PC-3 (cell line): ENCODE measurements around the gene MEPE. TPM values are rescaled to one million over a fixed set of nuclear protein-coding genes. Genes with fewer than 3 reads are reported as not detected.

Experiments used
- ATAC-seq: fragments of 200-7000 bp; cut with Tn5 transposase; 2 replicates; pipeline ENCODE4 v1.9.1; 2020; ENCODE audit warnings: mild to moderate bottlenecking, moderate library complexity
- BruUV-seq: library from RNA; stranded (reverse); fragments of 400-500 nt; replicated peaks from 2 replicates; lab custom pipeline; 2021; lab: Mats Ljungman, UMichigan
- CTCF ChIA-PET: fragments of 300-600 bp; sonication (Branson Sonifier 250); formaldehyde crosslinking; loops from one replicate; lab custom pipeline; 2022; ENCODE audit warnings: antibody characterized with exemption; lab: Charles Lee
- POLR2A ChIA-PET: fragments of 300-600 bp; sonication (Branson Sonifier 250); formaldehyde crosslinking; loops from one replicate; lab custom pipeline; 2022; ENCODE audit warnings: antibody characterized with exemption; ENCODE audit not compliant: unreplicated experiment; lab: Charles Lee
- DNase-seq: peaks from one replicate; pipeline ENCODE4 v3.0.0-alpha.2; 2015
- H2AFZ ChIP-seq: fragments of 300-600 bp; sonication (generic); 2 replicates; pipeline ENCODE4 v1.6.0; 2016; ENCODE audit warnings: antibody characterized with exemption, low read length
- H3F3A ChIP-seq: fragments of 300-600 bp; sonication (generic); one replicate; pipeline ENCODE4 v1.6.0; 2017; ENCODE audit warnings: antibody characterized with exemption, low read length, control low read depth, mild to moderate bottlenecking; ENCODE audit not compliant: unreplicated experiment
- H3K27ac ChIP-seq: fragments of 300-600 bp; sonication (generic); 2 replicates; pipeline ENCODE4 v1.5.1; 2016; ENCODE audit warnings: mild to moderate bottlenecking, low read length
- H3K27me3 ChIP-seq: fragments of 300-600 bp; sonication (generic); 2 replicates; pipeline ENCODE4 v1.6.1; 2016; ENCODE audit warnings: low read length, mixed read lengths
- H3K36me3 ChIP-seq: fragments of 300-600 bp; sonication (generic); 2 replicates; pipeline ENCODE4 v1.6.1; 2016; ENCODE audit warnings: low read depth, mixed run types, low read length, mixed read lengths
- H3K4me1 ChIP-seq: fragments of 300-600 bp; sonication (generic); 2 replicates; pipeline ENCODE4 v1.5.1; 2016; ENCODE audit warnings: low read length; ENCODE audit not compliant: insufficient read depth
- H3K4me2 ChIP-seq: fragments of 300-600 bp; sonication (generic); 2 replicates; pipeline ENCODE4 v1.6.0; 2016; ENCODE audit warnings: low read length
- H3K4me3 ChIP-seq: fragments of 300-600 bp; sonication (generic); 2 replicates; pipeline ENCODE4 v1.5.1; 2016; ENCODE audit warnings: mild to moderate bottlenecking, low read length, mixed read lengths
- H3K79me2 ChIP-seq: fragments of 300-600 bp; sonication (generic); 2 replicates; pipeline ENCODE4 v1.6.1; 2017; ENCODE audit warnings: low read length, mixed read lengths
- H3K9ac ChIP-seq: fragments of 300-600 bp; sonication (generic); 2 replicates; pipeline ENCODE4 v1.6.0; 2016; ENCODE audit warnings: mild to moderate bottlenecking, low read length
- H3K9me2 ChIP-seq: fragments of 300-600 bp; sonication (generic); replicated peaks from 2 replicates; pipeline ENCODE4 v1.6.1; 2016; ENCODE audit warnings: mixed run types, low read length, mixed read lengths
- H3K9me3 ChIP-seq: fragments of 300-600 bp; sonication (generic); 2 replicates; pipeline ENCODE4 v1.6.1; 2016; ENCODE audit warnings: low read length, mixed read lengths
- H4K20me1 ChIP-seq: fragments of 300-600 bp; sonication (generic); 2 replicates; pipeline ENCODE4 v1.6.1; 2016; ENCODE audit warnings: low read length, mixed read lengths
- CTCF ChIP-seq: fragments of 300-600 bp; sonication (generic); conservative IDR thresholded peaks from 2 replicates; pipeline ENCODE4 v1.5.1; 2017; ENCODE audit warnings: antibody characterized with exemption, low read depth, mild to moderate bottlenecking, low read length
- EZH2 ChIP-seq: fragments of 300-600 bp; sonication (generic); IDR thresholded peaks from one replicate; pipeline ENCODE4 v1.6.1; 2017; ENCODE audit warnings: antibody characterized with exemption, mild to moderate bottlenecking, low read length; ENCODE audit not compliant: unreplicated experiment
- EZH2phosphoT487 ChIP-seq: fragments of 300-600 bp; sonication (generic); IDR thresholded peaks from 2 replicates; pipeline ENCODE4 v1.6.1; 2018; ENCODE audit warnings: mild to moderate bottlenecking, antibody characterized with exemption, low read length, borderline replicate concordance
- intact Hi-C: fragments of 100-400 bp; cut with micrococcal nuclease; formaldehyde crosslinking; loops from 2 replicates; pipeline ENCODE4 v1.9.0; 2023
- total RNA-seq: library from RNA; depleted of rRNA; stranded (reverse); fragments of >200 nt; gene quantifications from 2 replicates; pipeline ENCODE4 v1.2.3, GENCODE V29; 2014

Gene MEPE
- total RNA-seq, 1 experiment from 2014 or later, result not detected

GRCh38 chr4:87785731-87786509 lies 46.8 kb upstream of the MEPE start:
- Histone ChIP-seq H3K36me3 (no peaks in the 10 kb centered on the region), H3F3A (no peaks in the 10 kb centered on the region), H3K9ac (no peak overlapping the region), H2AFZ (no peak overlapping the region), H3K79me2 (no peaks in the 10 kb centered on the region), H3K27ac (no peak overlapping the region), H4K20me1 (no peaks in the 10 kb centered on the region), H3K4me2 (no peak overlapping the region), H3K27me3 (no peaks in the 10 kb centered on the region; the same call in 1 of the 2 replicates), H3K9me2 (no peaks in the 10 kb centered on the region), H3K4me1 (no peaks in the 10 kb centered on the region), H3K4me3 (no peak overlapping the region), H3K9me3 (no peaks in the 10 kb centered on the region)
- BruUV-seq, result no TSS peak
- DNase-seq, result no peak
- TF ChIP-seq EZH2phosphoT487, result no peak
- CTCF ChIA-PET, result no interaction called here
- intact Hi-C loops, result no loop called here
- POLR2A ChIA-PET, result no interaction called here
- no peak for ATAC-seq

GRCh38 chr4:87799301-87800113 lies 33.3 kb upstream of the MEPE start, which contains the start of gene IBSP:
Gene IBSP, plus strand, starts transcription at chr4:87799554. Its CDS starts 2,808 bp downstream, at chr4:87802362.
- Histone ChIP-seq H3K9me2 (no peaks in the 10 kb centered on the region), H3K4me3 (no peak within 1 kb of the TSS), H3K27me3 (no peaks in the 10 kb centered on the region), H3K4me1 (no peaks in the 10 kb centered on the region), H3K9ac (no peak within 1 kb of the TSS), H3F3A (no peaks in the 10 kb centered on the region), H3K36me3 (no peaks in the 10 kb centered on the region), H3K27ac (no peak within 1 kb of the TSS), H3K9me3 (no peaks in the 10 kb centered on the region), H3K79me2 (no peaks in the 10 kb centered on the region), H2AFZ (no peak within 1 kb of the TSS), H4K20me1 (no peaks in the 10 kb centered on the region), H3K4me2 (no peak within 1 kb of the TSS)
- TF ChIP-seq EZH2phosphoT487, result no peak
- ChIA-PET CTCF (no interaction called here), POLR2A (no interaction called here)
- ATAC-seq (no peak), DNase-seq (no peak)
- intact Hi-C loops, result no loop called here
- BruUV-seq, result no TSS peak

GRCh38 chr4:87802858-87803257 lies 29.9 kb upstream of the MEPE start:
- Histone ChIP-seq H3K9me3 (no peaks in the 10 kb centered on the region), H3K4me2 (no peak overlapping the region), H3K4me1 (peaks cover 10% of the 10 kb centered on the region), H3K27me3 (no peaks in the 10 kb centered on the region), H3K9ac (no peak overlapping the region), H3K36me3 (no peaks in the 10 kb centered on the region), H4K20me1 (no peaks in the 10 kb centered on the region), H3K27ac (no peak overlapping the region), H3K4me3 (no peak overlapping the region), H2AFZ (no peak overlapping the region), H3F3A (peaks cover 6% of the 10 kb centered on the region), H3K9me2 (no peaks in the 10 kb centered on the region), H3K79me2 (no peaks in the 10 kb centered on the region)
- no TSS peak for BruUV-seq
- ChIA-PET CTCF (interaction anchor here (0.6 kb wide), 1 partner anchor 882 kb away, joined by 3 read pairs; no protein-coding TSS in a partner anchor), POLR2A (no interaction called here)
- TF ChIP-seq EZH2phosphoT487 (no peak), EZH2 (no peak), CTCF (no peak)
- intact Hi-C loops, result no loop called here
- DNase-seq (no peak), ATAC-seq (no peak)
